ENCODE results near the gene ZMYND8.
"Not testable (repeated sequence)": the region's sequence is repeated elsewhere in the genome, so short reads cannot be mapped to it uniquely, and the experiment has no call there.

ZMYND8 gene

DNA sequence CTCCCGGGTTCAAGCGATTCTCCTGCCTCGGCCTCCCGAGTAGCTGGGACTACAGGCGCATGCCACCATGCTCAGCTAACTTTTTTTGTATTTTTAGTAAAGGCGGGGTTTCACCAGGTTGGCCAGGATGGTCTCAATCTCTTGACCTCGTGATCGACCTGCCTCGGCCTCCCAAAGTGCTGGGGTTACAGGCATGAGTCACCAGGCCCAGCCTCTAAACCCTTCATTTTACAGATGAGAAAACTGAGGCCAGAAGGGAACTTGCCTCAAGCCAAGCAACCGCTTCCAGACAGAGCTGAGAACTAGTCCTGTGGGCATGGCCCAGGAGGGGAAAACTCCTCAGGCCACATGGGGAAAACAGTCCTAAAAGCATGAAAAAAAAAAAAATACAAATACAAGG, 47.1 kb downstream of the ZMYND8 start:
- H3K4me3 ChIP-seq (ENCODE audit: low read depth in 1 of 2, low read length in 2 of 2), result no peak overlapping the region
- H3K27ac ChIP-seq (ENCODE audit: low read depth, low read length), result peak overlapping the region; percentile 45
- no peaks in the 10 kb centered on the region for H3K9me3 ChIP-seq (ENCODE audit: low read length)
- peaks cover 28% of the 10 kb centered on the region for H3K4me1 ChIP-seq (ENCODE audit: insufficient read depth, low read length)
- H3K9ac ChIP-seq (ENCODE audit: low read length), result no peak overlapping the region
- peaks cover 14% of the 10 kb centered on the region for H3K36me3 ChIP-seq (ENCODE audit: insufficient read depth, low read length)
- H3K27me3 ChIP-seq (ENCODE audit: control insufficient read depth in 1 of 2, insufficient read depth in 2 of 2, low read length in 2 of 2), result no peaks in the 10 kb centered on the region

DNA sequence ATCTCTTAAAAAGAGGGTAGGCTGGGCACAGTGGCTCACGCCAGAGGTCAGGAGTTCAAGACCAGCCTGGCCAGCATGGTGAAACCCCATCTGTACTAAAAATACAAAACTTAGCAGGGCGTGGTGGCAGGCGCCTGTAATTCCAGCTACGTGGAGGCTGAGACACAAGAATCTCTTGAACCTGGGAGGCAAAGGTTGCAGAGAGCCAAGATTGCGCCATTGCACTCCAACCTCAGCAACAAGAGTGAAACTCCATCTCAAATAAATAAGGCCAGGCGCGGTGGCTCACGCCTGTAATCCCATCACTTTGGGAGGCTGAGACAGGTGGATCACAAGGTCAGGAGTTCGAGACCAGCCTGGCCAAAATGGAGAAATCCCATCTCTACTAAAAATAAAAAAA, 48.9 kb downstream of the ZMYND8 start:
- Histone ChIP-seq H3K36me3 (ENCODE audit: insufficient read depth, low read length) (peaks cover 20% of the 10 kb centered on the region), H3K4me1 (ENCODE audit: insufficient read depth, low read length) (peaks cover 38% of the 10 kb centered on the region)
- H3K4me3 ChIP-seq (ENCODE audit: low read depth in 1 of 2, low read length in 2 of 2); H3K27ac ChIP-seq (ENCODE audit: low read depth, low read length); H3K9me3 ChIP-seq (ENCODE audit: low read length); H3K27me3 ChIP-seq (ENCODE audit: control insufficient read depth in 1 of 2, insufficient read depth in 2 of 2, low read length in 2 of 2); H3K9ac ChIP-seq (ENCODE audit: low read length): not testable (repeated sequence)

DNA sequence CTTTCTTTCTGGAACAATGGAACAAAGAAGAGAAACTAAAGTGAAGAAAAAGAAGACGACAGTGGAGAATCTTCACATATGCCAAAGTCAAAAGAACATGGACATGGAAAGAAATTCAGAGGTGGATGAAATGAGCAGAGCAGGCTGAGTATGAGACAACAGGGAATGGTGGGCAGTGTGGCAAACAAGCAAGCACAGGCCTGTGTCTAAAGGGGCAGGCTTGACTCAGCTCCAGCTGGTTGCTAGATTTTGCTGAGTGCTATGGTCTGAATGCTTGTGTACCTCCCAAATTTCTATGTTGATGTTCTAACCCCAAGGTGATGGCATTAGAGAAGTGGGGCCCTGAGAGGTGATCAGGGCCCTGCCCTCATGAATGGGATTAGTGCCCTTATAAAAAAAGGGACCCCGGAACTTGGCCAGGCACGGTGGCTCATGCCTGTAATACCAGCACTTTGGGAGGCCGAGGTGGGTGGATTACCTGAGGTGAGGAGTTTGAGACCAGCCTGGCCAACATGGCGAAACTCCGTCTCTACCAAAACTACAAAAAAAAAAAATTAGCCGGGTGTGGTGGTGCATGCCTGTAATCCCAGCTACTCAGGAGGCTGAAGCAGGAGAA, 49.6 kb downstream of the ZMYND8 start:
- no peaks in the 10 kb centered on the region for H3K27me3 ChIP-seq (ENCODE audit: control insufficient read depth in 1 of 2, insufficient read depth in 2 of 2, low read length in 2 of 2)
- H3K9me3 ChIP-seq (ENCODE audit: low read length), result no peaks in the 10 kb centered on the region
- H3K27ac ChIP-seq (ENCODE audit: low read depth, low read length), result no peak overlapping the region
- no peak overlapping the region for H3K9ac ChIP-seq (ENCODE audit: low read length)
- peaks cover 19% of the 10 kb centered on the region for H3K36me3 ChIP-seq (ENCODE audit: insufficient read depth, low read length)
- H3K4me1 ChIP-seq (ENCODE audit: insufficient read depth, low read length), result peaks cover 32% of the 10 kb centered on the region
- no peak overlapping the region for H3K4me3 ChIP-seq (ENCODE audit: low read depth in 1 of 2, low read length in 2 of 2)

DNA sequence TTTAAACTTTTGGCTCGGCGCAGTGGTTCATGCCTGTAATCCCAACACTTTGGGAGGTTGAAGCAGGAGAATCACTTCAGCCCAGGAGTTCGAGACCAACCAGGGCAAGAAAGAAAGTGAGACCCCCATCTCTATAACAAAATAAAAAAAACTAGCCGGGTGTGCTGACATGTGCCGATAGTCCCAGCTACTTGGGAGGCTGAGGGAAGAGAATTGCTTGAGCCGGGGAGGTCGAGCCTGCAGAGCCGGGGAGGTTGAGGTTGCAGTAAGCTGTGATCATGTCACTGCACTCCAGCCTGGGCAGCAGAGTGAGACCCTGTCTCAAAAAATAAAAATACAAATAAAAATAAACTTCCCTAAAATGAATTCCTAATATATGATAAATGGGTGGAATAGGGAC, 50.4 kb downstream of the ZMYND8 start:
- Histone ChIP-seq H3K4me1 (ENCODE audit: insufficient read depth, low read length) (peaks cover 32% of the 10 kb centered on the region), H3K36me3 (ENCODE audit: insufficient read depth, low read length) (peaks cover 19% of the 10 kb centered on the region), H3K4me3 (ENCODE audit: low read depth in 1 of 2, low read length in 2 of 2) (no peak overlapping the region), H3K9me3 (ENCODE audit: low read length) (no peaks in the 10 kb centered on the region), H3K27ac (ENCODE audit: low read depth, low read length) (no peak overlapping the region), H3K9ac (ENCODE audit: low read length) (no peak overlapping the region), H3K27me3 (ENCODE audit: control insufficient read depth in 1 of 2, insufficient read depth in 2 of 2, low read length in 2 of 2) (no peaks in the 10 kb centered on the region)

DNA sequence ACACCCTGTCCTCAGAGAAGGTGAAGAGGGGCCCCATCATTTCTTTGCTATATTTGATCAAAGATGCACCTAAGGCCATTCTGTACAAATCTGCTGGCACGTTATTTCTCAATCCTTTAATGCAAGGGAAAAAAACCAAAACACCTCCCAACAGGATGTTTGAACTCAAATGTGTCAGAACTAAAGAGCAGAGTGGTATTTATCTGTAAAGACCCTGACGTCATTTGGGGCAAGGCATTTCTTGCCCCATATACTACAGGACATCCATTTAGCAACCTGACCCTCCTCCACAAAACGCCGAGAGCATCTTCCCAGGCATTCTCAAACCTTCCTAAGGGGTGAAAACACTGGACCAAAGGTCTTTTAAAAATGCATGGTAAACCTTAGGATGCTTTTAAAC, 50.8 kb downstream of the ZMYND8 start:
- no peak overlapping the region for H3K27ac ChIP-seq (ENCODE audit: low read depth, low read length)

DNA sequence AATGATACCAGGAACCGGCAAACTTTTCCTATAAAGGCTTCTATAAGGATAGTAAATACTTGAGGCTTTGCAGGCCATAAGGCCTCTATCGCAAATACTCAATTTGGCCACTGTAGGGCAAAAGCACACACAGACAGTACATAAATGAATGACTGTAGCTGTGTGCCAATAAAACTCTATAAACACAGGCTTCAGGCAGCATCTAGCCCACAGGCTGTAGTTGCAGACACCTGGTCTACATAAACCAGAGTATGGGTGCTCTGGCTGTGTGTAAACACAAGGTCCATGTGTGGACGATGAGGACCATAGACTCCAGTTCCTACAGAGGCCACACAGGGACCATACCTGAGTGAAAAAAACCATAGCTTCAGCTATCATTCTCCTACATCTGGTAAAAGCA, 52.2 kb downstream of the ZMYND8 start:
- Histone ChIP-seq H3K27ac (ENCODE audit: low read depth, low read length) (peak overlapping the region; percentile 77), H3K9ac (ENCODE audit: low read length) (no peak overlapping the region), H3K36me3 (ENCODE audit: insufficient read depth, low read length) (peaks cover 12% of the 10 kb centered on the region), H3K4me1 (ENCODE audit: insufficient read depth, low read length) (peaks cover 24% of the 10 kb centered on the region), H3K27me3 (ENCODE audit: control insufficient read depth in 1 of 2, insufficient read depth in 2 of 2, low read length in 2 of 2) (no peaks in the 10 kb centered on the region), H3K9me3 (ENCODE audit: low read length) (no peaks in the 10 kb centered on the region), H3K4me3 (ENCODE audit: low read depth in 1 of 2, low read length in 2 of 2) (no peak overlapping the region)

More for the DNA sequence above, 50.8 kb downstream of the ZMYND8 start:
- peaks cover 19% of the 10 kb centered on the region for H3K36me3 ChIP-seq (ENCODE audit: insufficient read depth, low read length)
- no peaks in the 10 kb centered on the region for H3K9me3 ChIP-seq (ENCODE audit: low read length)
- H3K9ac ChIP-seq (ENCODE audit: low read length), result no peak overlapping the region
- no peaks in the 10 kb centered on the region for H3K27me3 ChIP-seq (ENCODE audit: control insufficient read depth in 1 of 2, insufficient read depth in 2 of 2, low read length in 2 of 2)
- no peak overlapping the region for H3K4me3 ChIP-seq (ENCODE audit: low read depth in 1 of 2, low read length in 2 of 2)
- peaks cover 32% of the 10 kb centered on the region for H3K4me1 ChIP-seq (ENCODE audit: insufficient read depth, low read length)

DNA sequence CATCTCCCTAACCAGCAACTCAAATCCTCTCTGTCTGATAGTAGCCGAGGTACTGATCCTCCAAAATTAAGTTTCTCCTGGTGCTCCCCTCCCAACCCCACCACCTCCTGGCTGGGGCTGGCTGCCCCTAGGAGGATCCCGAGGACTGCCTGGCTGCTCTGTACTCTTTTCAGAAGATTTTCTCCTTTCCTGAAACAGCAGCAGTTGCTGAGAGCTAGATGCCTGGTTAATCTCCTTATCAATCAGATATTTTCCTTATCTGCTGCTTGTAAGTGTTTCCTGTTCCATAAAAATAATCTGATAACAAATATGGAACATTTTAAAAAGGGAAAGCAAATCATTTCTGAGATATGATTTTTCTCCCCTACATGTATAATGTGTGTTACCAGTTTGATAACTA, 52.8 kb downstream of the ZMYND8 start:
- no peaks in the 10 kb centered on the region for H3K9me3 ChIP-seq (ENCODE audit: low read length)
- H3K36me3 ChIP-seq (ENCODE audit: insufficient read depth, low read length), result peaks cover 12% of the 10 kb centered on the region
- H3K4me3 ChIP-seq (ENCODE audit: low read depth in 1 of 2, low read length in 2 of 2), result no peak overlapping the region
- H3K27ac ChIP-seq (ENCODE audit: low read depth, low read length), result peak overlapping the region; percentile 77
- H3K4me1 ChIP-seq (ENCODE audit: insufficient read depth, low read length), result peaks cover 24% of the 10 kb centered on the region
- no peaks in the 10 kb centered on the region for H3K27me3 ChIP-seq (ENCODE audit: control insufficient read depth in 1 of 2, insufficient read depth in 2 of 2, low read length in 2 of 2)
- peak overlapping the region; percentile 4 for H3K9ac ChIP-seq (ENCODE audit: low read length)

DNA sequence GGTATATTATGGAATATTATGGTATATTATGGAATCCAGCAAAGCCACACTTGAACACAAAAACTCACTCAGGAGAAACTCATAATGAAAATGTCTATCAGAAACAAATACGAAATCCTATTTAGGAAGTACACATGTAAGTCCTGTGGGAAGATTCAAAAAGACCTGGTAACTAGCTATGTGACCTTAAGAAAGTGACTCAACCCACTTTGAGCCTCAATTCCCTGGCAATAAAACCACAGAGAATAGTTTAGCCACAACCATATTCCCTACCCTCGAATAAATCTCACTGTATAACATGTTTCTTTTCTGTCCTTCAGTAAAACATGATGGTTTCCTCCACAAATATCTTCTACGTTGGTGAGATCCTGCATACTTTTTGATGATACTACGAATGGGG, 56.4 kb downstream of the ZMYND8 start:
- Histone ChIP-seq H3K27ac (ENCODE audit: low read depth, low read length) (no peak overlapping the region), H3K27me3 (ENCODE audit: control insufficient read depth in 1 of 2, insufficient read depth in 2 of 2, low read length in 2 of 2) (no peaks in the 10 kb centered on the region), H3K4me1 (ENCODE audit: insufficient read depth, low read length) (peaks cover 19% of the 10 kb centered on the region), H3K4me3 (ENCODE audit: low read depth in 1 of 2, low read length in 2 of 2) (no peak overlapping the region), H3K9ac (ENCODE audit: low read length) (no peak overlapping the region), H3K9me3 (ENCODE audit: low read length) (no peaks in the 10 kb centered on the region), H3K36me3 (ENCODE audit: insufficient read depth, low read length) (peaks cover 37% of the 10 kb centered on the region)

DNA sequence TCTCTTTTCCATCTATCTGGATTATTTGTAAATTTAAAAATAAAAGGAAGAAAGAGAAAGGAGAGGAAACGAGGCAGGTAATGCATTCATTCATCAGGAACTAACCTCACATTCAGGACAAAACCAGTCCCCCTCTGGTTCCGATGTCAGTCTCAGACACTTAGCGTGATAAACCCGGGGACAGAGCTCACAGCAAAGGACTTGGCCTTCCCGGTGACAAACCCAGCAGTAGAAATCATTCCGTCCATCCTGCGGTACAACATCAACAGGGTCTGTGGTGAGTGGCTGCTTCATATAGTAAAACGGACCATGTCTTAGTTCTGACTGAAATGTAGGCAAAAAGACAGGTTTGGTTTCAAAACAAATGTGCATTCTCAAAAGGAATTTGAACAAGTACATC, 57.9 kb downstream of the ZMYND8 start:
- Histone ChIP-seq H3K9ac (ENCODE audit: low read length) (no peak overlapping the region), H3K27ac (ENCODE audit: low read depth, low read length) (no peak overlapping the region), H3K4me1 (ENCODE audit: insufficient read depth, low read length) (peaks cover 6% of the 10 kb centered on the region), H3K4me3 (ENCODE audit: low read depth in 1 of 2, low read length in 2 of 2) (no peak overlapping the region), H3K27me3 (ENCODE audit: control insufficient read depth in 1 of 2, insufficient read depth in 2 of 2, low read length in 2 of 2) (no peaks in the 10 kb centered on the region), H3K36me3 (ENCODE audit: insufficient read depth, low read length) (peaks cover 37% of the 10 kb centered on the region), H3K9me3 (ENCODE audit: low read length) (no peaks in the 10 kb centered on the region)

DNA sequence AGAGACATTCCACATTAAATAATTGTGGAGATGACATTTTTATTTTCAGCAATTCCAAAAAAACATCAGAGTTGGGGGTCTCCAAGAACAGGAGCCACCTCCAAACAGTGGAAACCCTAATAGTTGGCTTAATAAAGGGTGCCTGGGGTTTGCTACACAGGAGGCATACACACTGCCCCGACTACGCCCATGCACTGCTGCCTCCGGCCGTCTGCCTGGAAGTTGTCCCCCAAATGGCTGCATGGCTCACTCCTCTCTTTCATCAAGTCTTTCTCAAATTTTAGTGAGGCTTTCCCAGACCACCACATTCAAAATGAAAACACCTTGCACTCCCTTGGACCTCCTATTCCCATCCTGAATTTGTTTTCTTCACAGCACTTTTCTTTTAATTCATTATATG, 58.8 kb downstream of the ZMYND8 start:
- Histone ChIP-seq H3K36me3 (ENCODE audit: insufficient read depth, low read length) (peaks cover 33% of the 10 kb centered on the region), H3K27me3 (ENCODE audit: control insufficient read depth in 1 of 2, insufficient read depth in 2 of 2, low read length in 2 of 2) (no peaks in the 10 kb centered on the region)

DNA sequence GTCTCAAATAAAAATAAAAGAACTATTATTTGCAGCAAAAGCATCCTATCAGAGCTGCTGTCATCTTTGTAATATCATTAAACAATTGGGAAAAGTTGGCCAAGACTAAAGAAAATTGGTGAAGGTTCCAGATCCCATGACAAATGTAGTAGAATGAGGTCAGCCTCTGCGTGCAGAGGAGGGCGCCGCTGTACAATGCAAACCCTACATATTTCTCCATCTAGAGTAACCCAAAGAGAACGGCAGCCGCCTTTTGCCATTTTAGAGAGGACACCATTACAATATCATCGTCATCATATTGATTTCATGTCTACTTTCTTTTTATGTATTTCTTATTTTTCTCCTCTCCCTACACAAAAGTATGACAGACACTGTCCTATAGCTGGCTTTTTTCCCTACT, 59.5 kb downstream of the ZMYND8 start:
- no peak overlapping the region for H3K27ac ChIP-seq (ENCODE audit: low read depth, low read length)
- no peaks in the 10 kb centered on the region for H3K27me3 ChIP-seq (ENCODE audit: control insufficient read depth in 1 of 2, insufficient read depth in 2 of 2, low read length in 2 of 2)
- H3K4me3 ChIP-seq (ENCODE audit: low read depth in 1 of 2, low read length in 2 of 2), result no peak overlapping the region
- H3K4me1 ChIP-seq (ENCODE audit: insufficient read depth, low read length), result no peaks in the 10 kb centered on the region
- H3K9ac ChIP-seq (ENCODE audit: low read length), result no peak overlapping the region
- H3K36me3 ChIP-seq (ENCODE audit: insufficient read depth, low read length), result peaks cover 29% of the 10 kb centered on the region
- no peaks in the 10 kb centered on the region for H3K9me3 ChIP-seq (ENCODE audit: low read length)

More for the DNA sequence above, 58.8 kb downstream of the ZMYND8 start:
- H3K9me3 ChIP-seq (ENCODE audit: low read length), result no peaks in the 10 kb centered on the region
- no peak overlapping the region for H3K4me3 ChIP-seq (ENCODE audit: low read depth in 1 of 2, low read length in 2 of 2)
- no peaks in the 10 kb centered on the region for H3K4me1 ChIP-seq (ENCODE audit: insufficient read depth, low read length)
- H3K27ac ChIP-seq (ENCODE audit: low read depth, low read length), result no peak overlapping the region
- no peak overlapping the region for H3K9ac ChIP-seq (ENCODE audit: low read length)

DNA sequence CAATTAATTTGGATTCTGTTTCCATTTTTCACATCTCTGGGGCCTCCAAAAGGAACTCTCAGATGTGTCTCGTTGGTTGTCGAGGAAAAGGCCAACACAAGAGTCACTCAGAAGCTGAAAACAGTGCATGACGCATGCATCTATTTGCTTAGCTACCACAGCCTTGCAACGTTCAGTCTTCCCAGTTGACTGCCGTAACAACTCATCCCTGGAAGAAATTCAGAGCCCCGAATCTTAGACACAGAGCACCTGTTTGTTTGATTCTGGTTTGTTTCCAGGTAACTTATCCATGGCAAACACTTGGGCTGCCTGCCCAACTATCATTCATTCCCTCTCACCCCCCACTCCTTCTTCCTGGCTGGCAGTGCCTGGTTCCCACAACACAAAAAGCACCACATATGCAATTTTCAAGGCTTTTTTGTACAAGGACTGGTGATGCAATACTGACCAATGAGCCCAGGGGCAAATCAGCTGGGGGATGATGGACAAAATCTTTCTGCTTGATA, 60.5 kb downstream of the ZMYND8 start:
- Histone ChIP-seq H3K9me3 (ENCODE audit: low read length) (no peaks in the 10 kb centered on the region), H3K4me1 (ENCODE audit: insufficient read depth, low read length) (no peaks in the 10 kb centered on the region), H3K4me3 (ENCODE audit: low read depth in 1 of 2, low read length in 2 of 2) (no peak overlapping the region), H3K36me3 (ENCODE audit: insufficient read depth, low read length) (peaks cover 38% of the 10 kb centered on the region), H3K9ac (ENCODE audit: low read length) (no peak overlapping the region), H3K27ac (ENCODE audit: low read depth, low read length) (no peak overlapping the region), H3K27me3 (ENCODE audit: control insufficient read depth in 1 of 2, insufficient read depth in 2 of 2, low read length in 2 of 2) (no peaks in the 10 kb centered on the region)

All from muscle layer of colon (tissue), 2 donors.